HG03378 (cell line): ENCODE results near the gene CEP170B.
"Not testable (repeated sequence)": the region's sequence is repeated elsewhere in the genome, so short reads cannot be mapped to it uniquely, and the experiment has no call there.

ENCODE experiments used
- ATAC-seq: cut with Tn5 transposase; IDR thresholded peaks from one replicate; pipeline ENCODE4 v1.9.1; 2021; ENCODE audit warnings: mild to moderate bottlenecking, moderate library complexity; ENCODE audit not compliant: unreplicated experiment

Gene CEP170B

DNA sequence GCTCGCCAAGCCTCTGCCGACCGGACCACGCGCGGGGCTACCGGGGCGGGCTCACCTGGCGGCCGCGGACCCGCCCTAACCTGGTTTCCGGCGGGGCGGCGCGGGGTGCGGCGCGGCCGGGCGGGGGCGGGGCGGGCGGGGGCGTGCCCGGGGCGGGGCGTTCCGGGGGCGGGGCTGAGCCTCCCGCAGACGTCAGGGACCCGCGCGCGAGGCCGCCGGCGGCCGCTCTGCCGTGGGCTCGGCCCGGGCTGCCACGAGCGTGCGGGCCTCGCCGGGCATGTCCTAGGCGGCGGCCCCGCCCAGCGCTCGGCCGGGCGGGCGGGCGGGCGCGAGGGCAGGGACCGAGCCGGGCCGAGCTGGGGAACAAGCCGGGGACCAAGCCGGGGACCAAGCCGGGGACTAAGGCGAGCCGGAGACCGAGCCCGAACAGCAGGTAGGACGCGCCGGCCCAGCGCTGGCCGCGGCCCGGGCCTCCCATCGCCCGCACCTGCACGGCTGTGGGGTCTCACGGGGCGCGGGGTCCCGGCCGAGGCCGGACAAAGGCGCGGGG lies at the start of gene CEP170B:
TSS of gene CEP170B (plus strand) at position 188 of the 550 bp plus-strand sequence. CDS start 3,183 bp downstream, outside the sequence.
- no peak for ATAC-seq

- peak; percentile 7 for ATAC-seq
These were observed 48.5 kb upstream of the CEP170B start for GRCh38 chr14:104816616-104816884.

DNA sequence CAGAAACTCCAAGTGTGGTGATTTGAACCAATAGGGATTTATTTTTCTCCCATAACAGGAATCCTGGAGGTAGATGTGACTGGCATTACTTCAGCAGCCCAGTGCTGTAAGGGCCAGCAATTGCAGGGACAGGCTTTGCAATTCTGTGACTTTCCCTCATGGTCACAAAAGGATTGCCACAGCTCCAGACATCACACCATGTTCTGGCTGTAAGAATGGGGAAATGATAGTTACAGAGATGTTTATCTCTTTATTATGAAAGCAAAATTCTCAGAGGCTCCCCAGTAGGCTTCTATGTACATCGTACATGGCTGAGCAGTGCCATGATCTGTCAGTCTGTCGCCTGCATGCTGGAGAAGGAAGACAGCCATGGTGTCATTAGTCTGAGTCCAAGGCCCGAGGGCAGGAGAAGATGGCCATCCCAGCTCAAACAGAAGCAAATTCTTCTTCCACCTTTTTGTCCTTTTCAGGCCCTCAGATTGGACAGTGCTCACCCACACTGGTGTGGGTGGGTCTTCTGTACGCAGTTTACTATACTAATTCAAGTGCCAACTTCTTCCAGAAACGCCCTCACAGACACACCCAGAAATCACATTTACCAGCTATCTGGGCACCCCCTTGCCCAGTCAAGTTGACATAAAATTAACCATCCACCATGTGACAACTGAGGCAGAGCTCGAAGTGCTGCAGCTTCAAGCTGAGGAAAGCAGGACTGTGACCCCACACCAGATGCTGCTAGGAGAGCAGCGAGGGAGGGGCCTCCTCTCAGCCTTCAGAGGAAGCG lies 46.9 kb upstream of the CEP170B start:
- no peak for ATAC-seq

DNA sequence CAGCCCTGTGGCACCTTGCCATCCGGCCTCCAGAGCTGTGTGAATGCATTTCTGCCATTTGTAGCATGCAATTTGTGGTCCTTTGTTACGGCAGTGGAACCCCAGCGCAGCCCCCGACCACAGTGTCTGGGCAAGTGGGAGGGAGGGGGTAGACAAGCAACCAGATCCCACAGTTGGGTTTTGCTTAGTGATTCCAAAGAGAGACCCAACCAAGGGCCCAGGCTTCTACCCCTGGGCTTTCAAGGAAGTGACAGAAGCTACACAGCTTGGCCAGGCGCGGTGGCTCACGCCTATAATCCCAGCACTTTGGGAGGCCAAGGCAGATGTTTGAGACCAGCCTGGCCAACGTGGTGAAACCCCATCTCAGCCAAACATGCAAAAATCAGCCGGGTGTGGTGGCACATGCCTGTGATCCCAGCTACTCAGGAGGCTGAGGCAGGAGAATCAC lies 46.3 kb upstream of the CEP170B start:
- no peak for ATAC-seq

DNA sequence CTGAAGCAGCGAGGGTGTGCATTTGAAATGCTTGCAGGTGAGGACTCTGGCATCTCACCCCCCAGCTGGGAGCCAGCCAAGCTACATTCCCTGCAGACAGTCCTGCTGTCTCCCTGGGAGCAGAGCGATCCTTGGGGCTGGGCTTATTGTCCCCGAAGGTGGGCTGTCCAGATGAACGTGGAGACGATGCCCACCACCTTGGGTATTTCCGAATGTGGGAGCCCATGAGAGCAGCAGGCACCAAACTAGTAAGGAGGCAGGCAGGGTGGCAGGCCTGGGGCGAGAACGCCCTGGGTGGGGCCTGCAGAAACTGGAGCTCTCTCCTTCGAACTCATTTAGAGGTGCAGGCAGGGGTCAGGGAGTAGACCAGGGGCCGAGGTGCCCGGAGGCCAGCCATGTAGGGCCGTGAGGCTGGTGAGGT lies 45.7 kb upstream of the CEP170B start:
- ATAC-seq: no peak

DNA sequence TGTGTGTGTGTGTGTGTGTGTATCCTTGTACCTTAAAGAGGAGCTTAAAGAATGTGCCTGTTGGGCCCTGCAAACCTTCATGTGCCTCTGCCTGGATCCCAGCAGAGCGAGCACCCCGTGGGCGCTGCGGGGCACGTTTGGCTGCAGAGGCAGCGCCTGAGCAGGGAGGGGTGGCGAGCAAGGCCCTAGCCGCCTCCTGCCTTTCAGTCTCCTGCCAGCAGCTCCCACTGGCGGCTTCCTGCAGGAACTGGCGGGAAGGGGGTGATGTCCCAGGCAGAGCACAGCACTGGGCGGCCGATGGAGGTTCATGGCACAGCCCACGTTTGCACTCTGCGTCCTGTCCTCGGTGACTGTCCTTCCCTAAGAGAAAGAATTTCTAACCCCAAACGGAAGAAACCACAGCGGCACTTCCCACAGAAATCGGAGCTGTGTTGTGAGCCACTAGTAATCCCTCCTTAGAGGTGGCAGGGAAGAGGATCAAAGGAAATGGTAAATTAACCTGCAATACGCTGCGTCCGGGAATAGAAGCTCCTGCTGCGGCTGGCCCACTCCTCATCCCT lies 44.3 kb upstream of the CEP170B start:
- no peak for ATAC-seq

- ATAC-seq: no peak
These were observed 43.7 kb upstream of the CEP170B start for GRCh38 chr14:104821229-104821945.

GRCh38 chr14:104821971-104822608 lies 43.0 kb upstream of the CEP170B start:
- ATAC-seq: no peak

DNA sequence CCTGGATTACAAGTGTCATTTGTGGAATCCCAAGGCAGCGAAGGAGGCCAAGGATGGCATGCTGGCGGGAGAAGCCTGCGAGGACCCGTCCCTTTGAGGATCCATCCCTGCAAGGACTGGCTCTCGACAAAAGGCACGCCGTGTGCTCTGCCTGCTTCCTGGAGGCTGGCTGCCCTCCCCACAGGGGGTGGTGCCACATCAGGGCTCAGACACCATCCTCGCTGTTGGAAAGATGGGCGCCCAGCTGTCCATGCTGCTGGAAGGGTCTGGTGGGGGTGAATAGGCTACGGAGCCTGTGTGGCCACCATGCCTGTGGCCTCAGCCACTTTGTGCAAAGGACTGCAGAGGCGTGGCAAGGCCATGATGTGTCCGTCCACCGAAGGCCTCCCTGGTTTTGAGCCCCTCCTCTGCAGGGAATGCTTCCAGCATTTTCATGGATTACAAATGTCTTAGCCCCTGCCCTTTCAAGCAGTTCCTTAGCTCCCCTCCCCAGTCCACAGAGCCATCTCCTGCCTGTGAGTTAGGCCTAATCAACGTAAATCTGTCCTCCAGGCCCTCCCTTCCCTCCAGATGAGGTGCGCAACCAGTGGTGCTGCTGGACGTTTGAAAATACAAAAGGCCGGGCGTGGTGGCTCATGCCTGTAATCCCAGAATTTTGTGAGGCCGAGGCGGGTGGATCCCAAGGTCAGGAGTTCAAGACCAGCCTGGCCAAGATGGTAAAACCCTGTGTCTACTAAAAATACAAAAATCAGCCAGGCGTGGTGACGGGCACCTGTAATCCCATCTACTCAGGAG lies 42.0 kb upstream of the CEP170B start:
- no peak for ATAC-seq

DNA sequence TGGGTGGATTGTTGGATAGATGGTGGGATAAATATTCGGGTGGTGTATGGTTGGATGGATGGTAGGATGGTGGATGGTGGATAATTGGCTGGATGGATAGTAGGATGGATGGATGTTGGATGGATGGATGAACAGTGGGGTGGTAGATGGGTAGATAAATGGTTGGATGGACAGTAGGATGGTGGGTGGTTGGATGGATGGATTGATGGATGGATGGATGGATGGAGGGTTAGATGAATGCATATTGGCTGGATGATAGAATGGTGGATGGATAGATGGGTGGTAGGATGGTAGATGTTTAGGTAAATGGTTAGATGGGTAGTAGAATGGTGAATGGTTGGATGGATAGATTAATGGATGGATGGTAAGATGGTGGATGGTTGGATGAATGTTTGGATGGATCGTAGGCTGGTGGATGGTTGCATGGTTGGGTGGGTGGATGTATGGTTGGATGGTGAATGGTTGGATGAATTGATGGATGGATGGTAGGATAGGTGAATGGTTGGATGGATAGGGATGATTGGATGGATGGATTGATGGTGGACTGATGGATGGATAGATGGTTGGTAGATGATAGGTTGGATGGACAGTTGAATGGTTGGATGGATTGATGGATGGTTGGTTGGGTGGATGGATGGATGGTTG lies 40.6 kb upstream of the CEP170B start:
- no peak for ATAC-seq

DNA sequence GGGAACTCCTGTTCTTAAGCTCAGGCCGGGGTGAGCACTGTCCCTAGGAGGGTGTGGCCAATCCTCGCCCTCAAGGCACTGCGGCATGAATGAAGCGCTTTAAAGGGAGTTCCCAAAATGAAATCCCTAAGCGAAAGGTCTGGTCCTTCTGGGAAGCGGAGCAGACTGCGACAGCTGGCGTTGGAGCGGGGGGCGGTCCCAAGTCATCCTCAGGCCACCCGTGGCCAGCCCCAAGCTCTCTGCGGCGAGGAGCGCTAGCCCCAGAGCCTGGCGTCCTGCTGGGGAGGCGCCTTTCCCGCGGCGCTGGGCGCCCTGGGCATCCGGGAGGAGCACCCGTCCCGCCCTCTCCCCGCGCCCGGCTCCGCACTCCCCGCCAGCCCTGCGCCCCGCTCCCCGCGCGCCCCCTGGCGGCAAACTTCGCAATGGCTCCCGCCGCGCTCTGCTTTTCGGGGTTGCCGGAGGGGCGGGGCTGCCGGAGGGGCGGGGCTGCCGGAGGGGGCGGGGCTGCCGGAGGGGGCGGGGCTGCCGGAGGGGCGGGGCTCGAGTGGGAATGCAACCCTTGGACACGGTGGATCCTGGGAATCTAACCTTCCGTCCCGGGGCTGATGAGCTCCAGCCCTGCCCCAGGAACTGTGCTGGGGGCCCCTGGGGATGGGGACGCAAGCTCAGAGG lies 38.7 kb upstream of the CEP170B start:
- ATAC-seq: no peak

DNA sequence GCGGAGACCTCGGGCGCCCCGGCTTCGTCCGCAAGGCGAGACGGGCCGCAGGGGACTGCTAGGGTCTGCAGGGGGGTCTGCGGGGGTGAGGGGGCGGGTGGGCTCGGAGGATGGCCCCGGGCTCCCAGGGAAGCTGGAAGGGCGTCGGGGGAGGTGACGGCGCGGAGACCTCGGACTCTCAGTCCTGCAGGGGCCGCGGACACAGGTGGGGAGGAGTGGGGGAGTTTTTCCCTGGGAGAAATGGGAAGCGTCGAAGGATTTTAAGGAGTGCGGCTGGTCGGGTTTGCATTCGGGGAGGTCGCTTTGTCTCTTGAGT lies 38.2 kb upstream of the CEP170B start:
- ATAC-seq: no peak

- ATAC-seq: no peak
These were observed 37.7 kb upstream of the CEP170B start for GRCh38 chr14:104827177-104828055.

GRCh38 chr14:104830781-104831180 lies 34.3 kb upstream of the CEP170B start:
- ATAC-seq: no peak

GRCh38 chr14:104836171-104836935 lies 28.7 kb upstream of the CEP170B start:
- ATAC-seq: not testable (repeated sequence)

GRCh38 chr14:104841730-104842129 lies 23.3 kb upstream of the CEP170B start:
- no peak for ATAC-seq

DNA sequence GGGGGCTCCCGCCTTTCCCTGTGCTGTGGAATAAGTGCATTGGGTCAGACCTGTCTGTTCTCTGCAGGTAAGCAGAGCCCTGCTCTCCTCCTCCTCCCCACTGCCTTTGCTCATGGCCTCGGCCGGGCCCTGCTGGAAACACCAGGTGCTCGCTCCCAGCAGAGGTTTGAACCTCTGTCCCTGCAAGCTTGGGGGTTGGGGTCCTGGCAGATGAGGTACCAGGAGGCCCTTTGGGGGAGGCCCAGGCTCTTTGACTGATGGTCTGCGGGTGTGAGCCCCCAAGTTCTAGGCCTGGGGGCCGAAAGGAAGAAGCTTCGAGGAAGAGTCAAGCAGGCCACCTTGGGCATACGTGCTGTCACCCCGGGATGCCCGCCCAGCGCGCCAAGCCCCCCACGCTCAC lies 22.1 kb upstream of the CEP170B start:
- no peak for ATAC-seq
